OCI-LY3 (cell line): ENCODE results near the gene DESI1.

Experiments
- EZH2phosphoT487 ChIP-seq: fragments of 200-600 bp; shearing (Covaris generic); IDR thresholded peaks from 2 replicates; pipeline ENCODE4 v1.6.1; 2018; ENCODE audit warnings: antibody characterized with exemption, mixed run types, low read depth
- TF ChIP-seq, protein P1 (sequence below): fragments of 200-600, 300-600 bp; sonication (generic); IDR thresholded peaks from 2 replicates; pipeline ENCODE4 v1.5.1; 2014; ENCODE audit warnings: antibody characterized with exemption, low read length, low read depth

DNA sequence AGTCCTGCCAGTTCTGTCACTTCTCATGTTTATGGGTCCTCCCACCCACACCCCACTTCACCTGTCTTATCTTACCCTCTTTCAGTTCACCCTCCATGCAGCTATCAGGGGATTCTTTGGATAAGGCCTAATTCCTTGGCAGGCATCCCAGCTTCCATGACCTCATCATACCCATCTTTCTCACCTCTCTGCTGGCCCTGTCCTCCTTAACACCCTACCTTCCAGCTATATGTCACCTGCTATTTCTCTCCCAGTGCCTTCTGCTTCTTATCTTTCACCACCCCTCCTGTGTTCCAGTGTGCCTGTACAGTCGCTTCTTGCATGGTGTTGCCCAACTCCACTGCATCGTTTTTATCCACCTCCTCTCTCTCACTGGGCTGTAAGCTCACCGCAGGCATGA lies 39.6 kb upstream of the DESI1 start:
- TF ChIP-seq, protein P1, sequence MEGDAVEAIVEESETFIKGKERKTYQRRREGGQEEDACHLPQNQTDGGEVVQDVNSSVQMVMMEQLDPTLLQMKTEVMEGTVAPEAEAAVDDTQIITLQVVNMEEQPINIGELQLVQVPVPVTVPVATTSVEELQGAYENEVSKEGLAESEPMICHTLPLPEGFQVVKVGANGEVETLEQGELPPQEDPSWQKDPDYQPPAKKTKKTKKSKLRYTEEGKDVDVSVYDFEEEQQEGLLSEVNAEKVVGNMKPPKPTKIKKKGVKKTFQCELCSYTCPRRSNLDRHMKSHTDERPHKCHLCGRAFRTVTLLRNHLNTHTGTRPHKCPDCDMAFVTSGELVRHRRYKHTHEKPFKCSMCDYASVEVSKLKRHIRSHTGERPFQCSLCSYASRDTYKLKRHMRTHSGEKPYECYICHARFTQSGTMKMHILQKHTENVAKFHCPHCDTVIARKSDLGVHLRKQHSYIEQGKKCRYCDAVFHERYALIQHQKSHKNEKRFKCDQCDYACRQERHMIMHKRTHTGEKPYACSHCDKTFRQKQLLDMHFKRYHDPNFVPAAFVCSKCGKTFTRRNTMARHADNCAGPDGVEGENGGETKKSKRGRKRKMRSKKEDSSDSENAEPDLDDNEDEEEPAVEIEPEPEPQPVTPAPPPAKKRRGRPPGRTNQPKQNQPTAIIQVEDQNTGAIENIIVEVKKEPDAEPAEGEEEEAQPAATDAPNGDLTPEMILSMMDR: no peak
- TF ChIP-seq EZH2phosphoT487: no peak
